Stimulated activated CD8-positive, alpha-beta memory T cell treated with anti-CD3 and anti-CD28 coated beads, Interleukin-4, amount 100 ng/mL, for 4 hours (primary cell): ENCODE measurements around the gene CEMIP2.
"Not testable (repeated sequence)": the region's sequence is repeated elsewhere in the genome, so short reads cannot be mapped to it uniquely, and the experiment has no call there.

Source experiments
- DNase-seq, 2 donors: peaks; one replicate each; pipeline ENCODE4 v3.0.0-alpha.2; 2020; ENCODE audit warnings: low read depth in 2 of 2, low spot score in 1 of 2

Gene CEMIP2

GRCh38 chr9:71768388-71769174, at the start of gene CEMIP2:
CEMIP2 (minus strand) TSS chr9:71768513; CDS start chr9:71750373, 18,140 bp downstream.
- peak; percentile 65 to 79 for DNase-seq

DNA sequence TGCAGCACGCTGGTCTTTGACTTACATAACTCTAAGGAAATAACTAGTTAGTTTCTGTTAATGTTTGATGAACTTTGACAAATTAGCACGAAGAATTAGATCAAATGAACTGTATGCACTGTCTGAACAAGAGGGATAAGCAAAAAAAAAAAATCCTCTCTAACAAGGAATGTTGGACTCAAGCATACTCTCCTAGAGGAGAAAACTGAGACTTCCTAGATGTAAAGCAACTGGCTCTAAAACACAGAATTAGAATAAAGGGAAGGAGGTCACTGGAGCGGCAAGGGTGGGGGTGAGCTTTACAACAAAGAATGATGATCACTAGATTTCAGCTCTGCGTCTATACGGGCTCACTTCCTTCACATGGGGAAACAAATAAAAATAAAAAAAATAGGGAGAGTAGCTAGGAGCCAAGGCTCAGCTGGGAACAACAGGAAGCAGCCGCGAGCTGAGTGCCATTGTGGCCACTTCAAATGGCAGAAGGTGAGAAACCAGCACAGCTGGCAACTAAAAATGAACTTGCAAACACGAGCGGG, 48.7 kb upstream of the CEMIP2 start:
- no peak for DNase-seq

- no peak for DNase-seq
Observed at GRCh38 chr9:71814815-71815214, 46.5 kb upstream of the CEMIP2 start.

DNA sequence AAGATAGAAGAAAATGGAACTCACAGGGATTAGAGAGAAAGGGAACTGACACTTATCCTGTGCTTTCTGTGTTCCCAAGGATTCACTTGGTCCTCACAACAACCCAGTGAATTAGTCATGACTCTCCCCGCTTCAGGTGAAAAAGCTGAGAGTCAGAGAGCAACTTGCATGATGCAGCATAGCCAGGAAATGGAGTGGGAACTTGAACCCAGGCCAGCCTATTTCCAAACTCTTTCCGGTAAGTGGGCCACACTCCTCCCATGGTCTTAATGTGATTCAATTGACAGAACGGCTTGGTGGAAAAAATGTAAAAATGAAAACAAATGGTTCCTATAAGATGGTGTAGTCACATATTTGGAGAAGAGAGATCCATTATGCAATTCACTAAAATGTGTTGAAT, 45.9 kb upstream of the CEMIP2 start:
- DNase-seq, result no peak

DNA sequence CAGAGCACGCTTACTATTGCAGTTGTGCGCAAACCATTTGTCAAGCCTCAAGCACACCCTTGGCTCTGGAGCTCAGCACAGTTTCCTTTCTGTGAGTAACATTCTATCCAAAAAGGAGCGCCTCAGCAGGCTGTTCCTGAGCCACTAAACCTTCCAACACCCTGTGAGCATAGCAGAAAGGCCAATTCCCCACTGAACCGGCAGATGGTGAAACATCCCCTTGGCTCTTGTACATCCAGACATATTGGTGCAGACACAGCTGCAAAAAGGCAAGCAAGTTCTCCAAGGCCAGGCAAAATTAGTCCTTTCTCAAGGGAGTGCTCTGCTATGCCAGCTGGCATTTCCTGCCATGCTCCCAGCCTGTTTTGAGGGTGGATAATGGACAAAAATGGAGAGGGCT, 44.1 kb upstream of the CEMIP2 start:
- DNase-seq, result no peak

- no peak for DNase-seq
Observed at GRCh38 chr9:71808068-71808467, 39.8 kb upstream of the CEMIP2 start.

GRCh38 chr9:71806901-71807307, 38.6 kb upstream of the CEMIP2 start:
- DNase-seq, result peak; percentile 27 to 30

DNA sequence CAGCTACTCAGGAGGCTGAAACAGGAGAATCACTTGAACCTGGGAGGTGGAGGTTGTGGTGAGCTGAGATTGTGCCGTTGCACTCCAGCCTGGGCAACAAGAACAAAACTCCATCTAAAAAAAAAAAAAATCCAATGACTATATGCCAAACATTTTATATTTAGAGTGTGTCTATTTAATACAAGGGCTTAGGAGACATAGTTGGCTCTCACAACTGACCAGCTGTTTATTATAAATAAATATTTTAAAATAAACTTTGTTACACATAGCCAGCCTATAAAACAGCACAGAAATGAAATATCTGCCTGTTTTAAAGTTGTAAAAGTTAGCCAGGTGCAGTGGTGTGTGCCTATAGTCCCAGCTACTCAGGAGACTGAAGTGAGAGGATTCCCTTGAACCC, 36.8 kb upstream of the CEMIP2 start:
- not testable (repeated sequence) for DNase-seq

GRCh38 chr9:71801826-71802225, 33.5 kb upstream of the CEMIP2 start:
- no peak for DNase-seq

GRCh38 chr9:71797266-71797665, 29.0 kb upstream of the CEMIP2 start:
- DNase-seq, result no peak

DNA sequence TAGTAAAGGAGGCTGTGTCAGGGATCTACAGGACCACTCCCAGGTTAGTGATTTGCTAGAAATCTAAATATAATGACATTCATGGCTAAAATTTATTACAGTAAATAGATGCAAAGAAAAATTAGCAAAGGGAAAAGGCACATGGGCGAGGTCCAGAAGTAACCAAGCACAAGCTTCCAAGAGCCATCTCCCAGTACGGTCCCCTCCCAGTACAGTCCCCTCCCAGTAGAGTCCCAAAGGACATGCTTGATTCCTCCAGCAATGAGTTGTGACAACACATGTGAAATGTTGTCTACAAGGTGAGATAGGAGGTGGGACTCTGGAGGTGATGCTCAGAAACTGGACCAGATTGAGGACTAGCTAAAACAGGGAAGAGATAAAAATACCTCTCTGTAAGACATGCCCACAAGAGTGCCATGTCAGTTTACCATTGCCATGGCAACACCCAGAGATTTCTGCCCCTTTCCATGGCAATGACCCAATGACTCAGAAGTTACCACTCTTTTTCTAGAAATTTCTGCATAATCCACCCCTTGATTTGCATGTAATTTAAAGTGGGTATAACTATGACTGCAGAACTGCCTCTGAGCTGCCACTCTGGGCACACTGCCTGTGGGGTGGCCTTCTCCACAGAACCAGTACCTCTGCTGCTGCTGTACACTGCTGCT, 27.9 kb upstream of the CEMIP2 start:
- DNase-seq, result no peak

DNA sequence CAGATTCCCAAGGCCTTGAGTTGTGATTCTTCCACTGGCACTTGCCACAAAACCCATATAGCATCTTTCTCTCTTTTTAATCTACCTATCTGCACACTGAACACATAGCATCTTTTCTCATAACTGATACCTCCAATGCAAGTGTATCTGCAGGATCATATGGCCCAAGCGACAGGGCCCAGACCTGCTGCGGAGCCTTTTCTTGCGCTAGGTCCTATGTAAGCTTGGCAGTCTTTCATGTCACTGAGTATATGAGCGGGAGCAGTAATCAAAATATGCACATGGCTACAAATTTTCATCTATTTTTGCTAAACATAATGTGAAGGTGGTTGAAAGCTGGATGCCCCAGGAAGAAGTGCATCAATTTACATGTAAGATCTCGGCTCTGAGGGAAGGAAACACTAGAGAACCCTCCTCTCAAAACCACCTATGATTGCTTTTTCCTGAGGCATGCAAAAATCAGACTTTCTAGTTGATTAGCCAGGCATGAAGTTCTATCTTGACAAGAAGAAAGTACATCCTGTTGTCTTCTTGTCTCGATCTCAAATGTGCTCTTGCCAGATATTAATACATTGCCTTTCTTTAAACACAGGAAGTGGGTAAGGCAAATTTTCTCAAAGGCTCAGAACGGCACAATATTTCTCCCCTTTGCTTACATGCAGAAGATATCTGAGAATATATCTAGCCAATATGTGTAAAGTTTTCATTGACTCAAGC, 26.9 kb upstream of the CEMIP2 start:
- no peak for DNase-seq

DNA sequence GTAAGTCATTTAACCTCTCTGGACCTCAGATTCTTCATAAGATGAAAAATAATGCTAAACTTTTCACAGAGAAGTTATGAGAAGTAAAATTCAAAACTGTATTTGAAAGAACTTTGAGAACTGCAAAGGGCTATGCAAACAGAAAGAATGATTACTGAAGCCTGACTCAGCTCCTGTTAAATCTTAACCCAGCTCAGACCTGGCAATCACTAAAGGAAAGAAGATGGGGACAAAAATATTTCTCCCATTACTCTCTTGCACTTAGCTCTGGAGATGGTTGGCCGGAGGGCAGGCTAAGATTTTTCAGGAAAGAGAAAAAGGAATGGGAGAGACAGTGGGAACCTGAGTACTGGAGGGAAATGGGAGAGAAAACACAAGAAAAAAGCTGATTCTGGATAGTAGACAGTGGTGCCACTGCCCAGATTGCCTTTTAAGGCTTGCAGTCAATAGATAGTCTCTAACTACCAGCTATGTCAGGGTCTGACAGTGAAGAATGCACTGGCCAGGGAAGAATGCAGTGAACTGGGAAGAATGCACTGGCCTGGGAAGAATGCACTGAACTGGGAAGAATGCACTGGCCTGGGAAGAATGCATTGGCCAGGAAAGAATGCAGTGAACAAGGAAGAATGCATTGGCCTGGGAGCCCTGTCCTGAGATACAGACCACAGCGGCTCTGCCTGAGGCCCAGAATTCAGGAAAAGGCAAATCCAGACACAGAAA, 25.2 kb upstream of the CEMIP2 start:
- DNase-seq, result no peak

DNA sequence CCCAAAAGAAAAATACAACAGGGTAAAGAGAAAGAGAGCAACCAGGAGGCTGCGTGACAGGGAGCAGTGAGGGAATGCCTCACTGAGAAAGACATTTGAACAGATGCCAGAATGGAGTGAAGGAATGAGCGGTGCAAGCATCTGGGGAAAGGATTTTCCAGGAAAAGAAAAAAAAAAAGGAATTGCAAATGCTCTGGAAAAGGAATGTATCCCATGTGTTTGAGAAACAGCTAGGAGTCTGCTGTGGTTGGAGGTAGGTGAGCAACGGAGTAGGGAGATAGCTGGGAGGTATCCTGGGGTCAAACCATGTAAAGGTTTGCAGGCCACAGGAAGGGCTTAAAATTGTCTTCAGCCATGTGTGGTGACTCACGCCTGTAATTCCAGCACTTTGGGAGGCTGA, 23.6 kb upstream of the CEMIP2 start:
- DNase-seq, result no peak

GRCh38 chr9:71790296-71790695, 22.0 kb upstream of the CEMIP2 start:
- no peak for DNase-seq

GRCh38 chr9:71783120-71783523, 14.8 kb upstream of the CEMIP2 start:
- DNase-seq, result peak; percentile 75 to 78

DNA sequence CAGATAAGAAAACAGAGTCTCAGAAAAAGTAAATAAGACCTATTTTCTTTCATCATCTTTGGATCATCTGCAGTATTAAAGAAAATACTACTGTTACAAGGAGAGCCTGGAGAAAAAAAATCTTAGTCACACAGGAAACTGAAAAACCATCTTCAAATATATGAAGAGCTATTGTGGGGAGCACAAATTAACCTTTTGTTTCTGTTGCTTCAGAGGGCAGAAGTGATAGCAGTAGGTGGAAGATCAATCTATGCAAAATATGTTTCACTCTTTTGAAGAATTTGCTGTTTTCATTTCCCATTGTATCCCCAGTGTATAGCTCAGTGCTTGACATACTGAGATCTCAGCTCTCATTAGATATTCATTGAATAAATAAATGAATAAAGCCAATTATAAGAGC, 13.1 kb upstream of the CEMIP2 start:
- DNase-seq, result no peak

- DNase-seq, result no peak
Observed at GRCh38 chr9:71780953-71781352, 12.6 kb upstream of the CEMIP2 start.

- no peak for DNase-seq
Observed at GRCh38 chr9:71778085-71778484, 9.8 kb upstream of the CEMIP2 start.

DNA sequence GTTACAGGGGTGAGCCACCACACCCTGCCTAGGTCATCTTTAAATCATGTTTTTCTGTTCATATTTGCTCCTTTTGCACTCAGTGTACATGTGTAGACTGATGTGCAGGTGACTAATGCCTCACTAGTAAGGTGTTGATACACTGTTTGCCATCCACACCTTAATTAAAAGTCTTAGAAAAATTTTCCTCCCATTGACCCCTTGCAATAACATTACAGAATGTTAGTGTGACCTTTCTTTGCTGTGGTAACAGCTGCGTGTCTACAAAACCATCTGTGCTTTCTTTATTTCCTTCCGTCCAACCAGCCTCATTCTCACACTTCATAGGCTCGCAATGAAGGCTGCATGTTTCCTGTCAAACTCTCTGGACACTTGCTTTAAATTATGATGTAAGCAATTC, 6.6 kb upstream of the CEMIP2 start:
- no peak for DNase-seq

GRCh38 chr9:71772726-71773125, 4.4 kb upstream of the CEMIP2 start:
- no peak for DNase-seq
